ENCODE data around the gene TMEM18. TPM values are rescaled to one million over a fixed set of nuclear protein-coding genes. Genes with fewer than 3 reads are reported as not detected.

TMEM18 gene
- polyA plus RNA-seq, 1 of the 3 experiments (the other 2 are of a cell fraction) = 29.3 TPM

DNA sequence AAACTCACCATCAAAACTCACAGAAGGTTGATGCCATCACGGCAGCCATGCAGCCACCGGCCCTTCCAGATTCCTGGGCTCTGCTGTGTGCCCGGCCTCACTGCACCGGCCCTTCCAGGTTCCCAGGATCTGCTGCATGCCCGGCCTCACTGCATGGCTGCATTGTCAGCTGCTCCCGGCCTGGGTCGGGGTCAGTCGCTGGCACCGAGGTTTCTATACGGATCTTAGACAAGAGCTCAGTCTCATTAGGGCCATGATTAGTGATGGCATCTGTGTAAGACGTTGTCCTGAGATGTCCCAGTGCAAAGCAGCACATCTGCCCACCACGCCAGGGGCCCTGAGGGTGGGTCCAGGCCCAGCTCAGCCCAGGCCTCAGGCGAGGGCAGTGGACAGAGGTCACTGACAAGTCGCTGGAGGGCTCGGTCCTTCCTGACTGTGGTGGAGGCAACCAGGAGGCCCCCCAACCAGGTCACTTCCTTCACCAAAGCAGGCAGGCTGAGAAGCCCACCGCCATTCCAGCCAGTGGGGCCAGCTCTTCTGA lies 29.4 kb downstream of the TMEM18 start:
- CTCF ChIA-PET = interaction anchor here (0.7 to 1.6 kb wide), 3 partner anchors 11 to 903 kb away, joined by 3 to 4 read pairs (median 3); no protein-coding TSS in a partner anchor

More for the DNA sequence above, 29.4 kb downstream of the TMEM18 start:
- Histone ChIP-seq H3K27ac (ENCODE audit: low read depth in 2 of 2, low read length in 1 of 2) (no peak overlapping the region), H3K4me2 (no peak overlapping the region), H3K9me3 (no peaks in the 10 kb centered on the region), H3K4me3 (ENCODE audit: low read depth in 2 of 2, low read length in 1 of 2) (no peak overlapping the region), H3K27me3 (ENCODE audit: insufficient read depth) (no peaks in the 10 kb centered on the region), H3K79me2 (ENCODE audit: insufficient read depth) (no peaks in the 10 kb centered on the region), H2AFZ (ENCODE audit: low read depth) (no peak overlapping the region), H3F3A (replicated peaks; ENCODE audit: insufficient read depth) (no peaks in the 10 kb centered on the region), H3K9me2 (no peaks in the 10 kb centered on the region), H4K20me1 (ENCODE audit: insufficient read depth) (no peaks in the 10 kb centered on the region), H3K36me3 (replicated peaks in 1 of 2; ENCODE audit: control insufficient read depth in 1 of 2, insufficient read depth in 2 of 2, low read length in 1 of 2) (no peaks in the 10 kb centered on the region), H3K9ac (no peak overlapping the region), H3K4me1 (ENCODE audit: control insufficient read depth in 1 of 2, insufficient read depth in 2 of 2, low read depth in 1 of 2, low read length in 1 of 2) (no peaks in the 10 kb centered on the region; a peak in 1 of 4 replicates)
- WGBS (ENCODE audit: low lambda C conversion rate) = 54% methylated on average over 11 of the region's 16 CpGs
- DNase-seq = no peak
- POLR2A ChIA-PET = no interaction called here
- TF ChIP-seq YY1 (IDR thresholded peaks at IDR 0.05; ENCODE audit: low read depth) (no peak), REST (IDR thresholded peaks at IDR 0.05; ENCODE audit: low read depth, low read length) (no peak), ELF1 (IDR thresholded peaks at IDR 0.05) (no peak), RAD21 (IDR thresholded peaks at IDR 0.05; ENCODE audit: low read length) (no peak), FOSL2 (IDR thresholded peaks at IDR 0.05; ENCODE audit: borderline replicate concordance, low read depth) (no peak), MAX (IDR thresholded peaks at IDR 0.05; ENCODE audit: low read depth) (no peak), EP300 (IDR thresholded peaks at IDR 0.05; ENCODE audit: borderline replicate concordance in 1 of 2, low read depth in 1 of 2, low read length in 1 of 2) (no peak), TCF12 (IDR thresholded peaks at IDR 0.05) (no peak), FOXJ3 (CRISPR knock-in tag; IDR thresholded peaks at IDR 0.05) (no peak), JUND (IDR thresholded peaks at IDR 0.05) (no peak)
- TF ChIP-seq, protein P1, sequence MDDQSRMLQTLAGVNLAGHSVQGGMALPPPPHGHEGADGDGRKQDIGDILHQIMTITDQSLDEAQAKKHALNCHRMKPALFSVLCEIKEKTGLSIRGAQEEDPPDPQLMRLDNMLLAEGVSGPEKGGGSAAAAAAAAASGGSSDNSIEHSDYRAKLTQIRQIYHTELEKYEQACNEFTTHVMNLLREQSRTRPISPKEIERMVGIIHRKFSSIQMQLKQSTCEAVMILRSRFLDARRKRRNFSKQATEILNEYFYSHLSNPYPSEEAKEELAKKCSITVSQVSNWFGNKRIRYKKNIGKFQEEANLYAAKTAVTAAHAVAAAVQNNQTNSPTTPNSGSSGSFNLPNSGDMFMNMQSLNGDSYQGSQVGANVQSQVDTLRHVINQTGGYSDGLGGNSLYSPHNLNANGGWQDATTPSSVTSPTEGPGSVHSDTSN (IDR thresholded peaks at IDR 0.05) = no peak

All from SK-N-SH (cell line).